HepG2 (cell line): ENCODE measurements around the gene LMAN1L. TPM values are rescaled to one million over a fixed set of nuclear protein-coding genes. Genes with fewer than 3 reads are reported as not detected.

Source experiments
- ATF1 ChIP-seq: IDR thresholded peaks from 2 replicates; pipeline ENCODE4 v1.6.1; 2016; ENCODE audit warnings: mild to moderate bottlenecking, control low read depth
- CAMTA2 ChIP-seq: sonication (generic); formaldehyde crosslinking; IDR thresholded peaks from 2 replicates; pipeline ENCODE4 v1.4.0; 2020; ENCODE audit warnings: mild to moderate bottlenecking, missing genetic modification reagents, borderline replicate concordance
- FOXA1 ChIP-seq, 2 experiments: fragments of 450-650 bp in 1 of 2; sonication (generic) in 1 of 2; formaldehyde crosslinking in 1 of 2; IDR thresholded peaks; 2 replicates each; pipeline versions ENCODE4 v1.4.0 to v1.6.1; 2016 to 2020; ENCODE audit warnings: missing genetic modification reagents in 1 of 2
- HDAC1 ChIP-seq: sonication (generic); formaldehyde crosslinking; IDR thresholded peaks from 2 replicates; pipeline ENCODE4 v1.5.1; 2020; ENCODE audit warnings: mild to moderate bottlenecking, missing genetic modification reagents
- KDM5A ChIP-seq: fragments of 200-600 bp; sonication (generic); IDR thresholded peaks from 2 replicates; pipeline ENCODE4 v1.7.0; 2018; ENCODE audit warnings: antibody characterized with exemption, mild to moderate bottlenecking, low read length, borderline replicate concordance
- NCOA1 ChIP-seq: sonication (generic); formaldehyde crosslinking; IDR thresholded peaks from 2 replicates; pipeline ENCODE4 v1.9.0; 2021; ENCODE audit warnings: missing genetic modification reagents
- PATZ1 ChIP-seq: sonication (generic); formaldehyde crosslinking; IDR thresholded peaks from 2 replicates; pipeline ENCODE4 v1.4.0; 2020; ENCODE audit warnings: missing genetic modification reagents
- PHF5A ChIP-seq: IDR thresholded peaks from one replicate; pipeline ENCODE4 v1.6.1; 2018; ENCODE audit warnings: low read depth, missing genetic modification reagents; ENCODE audit not compliant: unreplicated experiment
- REST ChIP-seq, 2 experiments: IDR thresholded peaks; 2 replicates each; pipeline ENCODE4 v1.6.1; 2011 to 2012; ENCODE audit warnings: low read length in 2 of 2, borderline replicate concordance in 1 of 2, low read depth in 1 of 2, mild to moderate bottlenecking in 1 of 2, moderate library complexity in 1 of 2
- ZFP36 ChIP-seq: fragments of 150-350 bp; IDR thresholded peaks from 2 replicates; pipeline ENCODE4 v1.6.1; 2018; ENCODE audit warnings: borderline replicate concordance, low read length, low read depth; ENCODE audit not compliant: partially characterized antibody
- ZGPAT ChIP-seq: IDR thresholded peaks from 2 replicates; pipeline ENCODE4 v1.6.1; 2016; ENCODE audit warnings: mild to moderate bottlenecking
- ZNF619 ChIP-seq: sonication (generic); formaldehyde crosslinking; IDR thresholded peaks from 2 replicates; pipeline ENCODE4 v1.4.0; 2020; ENCODE audit warnings: mild to moderate bottlenecking, missing genetic modification reagents
- ZNF703 ChIP-seq: sonication (generic); formaldehyde crosslinking; IDR thresholded peaks from 2 replicates; pipeline ENCODE4 v1.5.1; 2020; ENCODE audit warnings: missing genetic modification reagents, mild to moderate bottlenecking, moderate library complexity, borderline replicate concordance
- ZSCAN21 ChIP-seq: sonication (generic); formaldehyde crosslinking; IDR thresholded peaks from 2 replicates; pipeline ENCODE4 v1.8.0; 2022; ENCODE audit warnings: mild to moderate bottlenecking, missing genetic modification reagents, moderate library complexity, borderline replicate concordance
- polyA plus RNA-seq, 8 experiments: library from polyadenylated mRNA; depleted of rRNA in 3 of 8; stranded (reverse) in 7 of 8; unstranded in 1 of 8; fragments of >200 nt; fragmentation: Illumina TruSeq in 4 of 8; extraction: Trizol in 4 of 8; gene quantifications; 2 replicates each; pipeline versions ENCODE4 v1.2.1 to v1.2.3, GENCODE V29; 2011 to 2016; ENCODE audit warnings: low read depth in 4 of 8, missing spikeins in 1 of 8, mixed read lengths in 1 of 8; ENCODE audit not compliant: insufficient read depth in 1 of 8
- total RNA-seq, 5 experiments: library from RNA; depleted of rRNA; stranded (reverse); fragments of >200 nt; fragmentation: Illumina TruSeq; extraction: Trizol; gene quantifications; 2 replicates each; pipeline ENCODE4 v1.2.3, GENCODE V29; 2016; ENCODE audit warnings: low read depth in 1 of 5
- TF ChIP-seq, protein P1 (sequence below): sonication (generic); formaldehyde crosslinking; IDR thresholded peaks from 2 replicates; pipeline ENCODE4 v1.8.1; 2023; ENCODE audit warnings: mild to moderate bottlenecking, moderate library complexity, missing genetic modification reagents
- TF ChIP-seq, protein P2 (sequence below): sonication (generic); formaldehyde crosslinking; IDR thresholded peaks from 2 replicates; pipeline ENCODE4 v1.5.1; 2020; ENCODE audit warnings: mild to moderate bottlenecking, missing genetic modification reagents, moderate library complexity
- TF ChIP-seq, protein P3 (sequence below): sonication (generic); formaldehyde crosslinking; IDR thresholded peaks from 2 replicates; pipeline ENCODE4 v1.8.0; 2022; ENCODE audit warnings: mild to moderate bottlenecking, missing genetic modification reagents, moderate library complexity

LMAN1L gene
- total and polyA plus RNA-seq, 2 of the 13 experiments (the other 11 are each of a cell fraction or from before 2014, with no cell fraction given), result not detected

DNA sequence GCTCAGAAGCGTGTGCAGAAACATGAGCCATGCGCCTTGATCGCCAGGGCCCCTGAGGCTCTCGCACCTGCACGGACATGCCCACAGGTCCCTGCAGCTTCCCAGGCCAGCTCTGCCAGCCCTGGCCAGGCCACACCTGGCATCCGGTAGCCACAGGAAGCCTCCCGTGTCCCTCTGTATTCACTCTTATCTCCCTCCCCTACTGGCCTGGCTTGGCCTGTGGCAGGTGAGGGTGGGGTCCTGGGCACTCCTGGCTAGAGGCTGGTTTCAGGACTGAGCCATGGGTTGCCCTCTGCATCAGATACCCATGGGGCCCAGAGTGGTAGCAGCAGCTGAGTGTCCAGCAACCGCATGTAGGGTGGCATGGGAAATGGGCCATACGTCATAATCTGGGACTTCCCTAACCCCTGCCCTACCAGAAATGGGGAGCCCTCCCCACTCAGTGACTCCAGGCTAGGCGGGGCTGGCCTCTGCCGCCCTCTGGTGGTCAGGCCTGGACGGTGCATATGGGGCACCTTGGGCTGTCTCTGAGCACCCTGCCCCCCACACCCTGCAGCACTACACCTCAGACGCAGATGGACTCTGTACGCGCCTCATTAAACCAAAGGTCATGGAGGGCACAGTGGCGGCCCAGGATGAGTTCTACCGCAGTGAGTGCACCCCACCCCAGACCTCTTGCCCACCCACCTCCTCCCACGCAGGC lies 12.6 kb upstream of the LMAN1L start (continued):
- no peak for TF ChIP-seq KDM5A
- TF ChIP-seq, protein P1, sequence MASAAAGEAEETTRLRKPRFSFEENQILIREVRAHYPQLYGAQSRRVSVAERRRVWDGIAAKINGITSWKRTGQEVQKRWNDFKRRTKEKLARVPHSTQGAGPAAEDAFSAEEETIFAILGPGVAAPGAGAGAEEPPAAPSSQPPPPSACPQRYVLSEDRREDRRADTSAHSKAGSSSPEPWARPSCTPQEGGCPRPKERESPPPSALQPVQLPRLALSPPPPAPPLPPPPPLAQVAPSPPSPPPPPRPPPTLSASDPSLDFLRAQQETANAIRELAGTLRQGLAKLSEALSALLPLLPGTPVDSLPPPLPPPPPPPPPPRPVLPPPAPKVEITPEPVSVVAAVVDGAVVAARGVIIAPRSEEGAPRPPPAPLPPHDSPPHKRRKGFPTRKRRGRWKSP, result no peak
- no peak for TF ChIP-seq ZNF703 (CRISPR knock-in tag)
- TF ChIP-seq, protein P2, sequence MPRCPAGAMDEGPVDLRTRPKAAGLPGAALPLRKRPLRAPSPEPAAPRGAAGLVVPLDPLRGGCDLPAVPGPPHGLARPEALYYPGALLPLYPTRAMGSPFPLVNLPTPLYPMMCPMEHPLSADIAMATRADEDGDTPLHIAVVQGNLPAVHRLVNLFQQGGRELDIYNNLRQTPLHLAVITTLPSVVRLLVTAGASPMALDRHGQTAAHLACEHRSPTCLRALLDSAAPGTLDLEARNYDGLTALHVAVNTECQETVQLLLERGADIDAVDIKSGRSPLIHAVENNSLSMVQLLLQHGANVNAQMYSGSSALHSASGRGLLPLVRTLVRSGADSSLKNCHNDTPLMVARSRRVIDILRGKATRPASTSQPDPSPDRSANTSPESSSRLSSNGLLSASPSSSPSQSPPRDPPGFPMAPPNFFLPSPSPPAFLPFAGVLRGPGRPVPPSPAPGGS (CRISPR knock-in tag), result no peak
- TF ChIP-seq HDAC1, result no peak
- TF ChIP-seq ATF1, result no peak
- no peak for TF ChIP-seq ZFP36
- TF ChIP-seq NCOA1, result 0 out of 2 replicates have a peak, but pooled peaks have one; percentile 41
- TF ChIP-seq, protein P3, sequence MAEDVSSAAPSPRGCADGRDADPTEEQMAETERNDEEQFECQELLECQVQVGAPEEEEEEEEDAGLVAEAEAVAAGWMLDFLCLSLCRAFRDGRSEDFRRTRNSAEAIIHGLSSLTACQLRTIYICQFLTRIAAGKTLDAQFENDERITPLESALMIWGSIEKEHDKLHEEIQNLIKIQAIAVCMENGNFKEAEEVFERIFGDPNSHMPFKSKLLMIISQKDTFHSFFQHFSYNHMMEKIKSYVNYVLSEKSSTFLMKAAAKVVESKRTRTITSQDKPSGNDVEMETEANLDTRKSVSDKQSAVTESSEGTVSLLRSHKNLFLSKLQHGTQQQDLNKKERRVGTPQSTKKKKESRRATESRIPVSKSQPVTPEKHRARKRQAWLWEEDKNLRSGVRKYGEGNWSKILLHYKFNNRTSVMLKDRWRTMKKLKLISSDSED (CRISPR knock-in tag), result no peak
- peak; percentile 58; the same call in 1 of the 2 replicates for TF ChIP-seq ZSCAN21
- no peak for TF ChIP-seq FOXA1 (IDR thresholded peaks at IDR 0.05)
- TF ChIP-seq FOXA1 (CRISPR knock-in tag; IDR thresholded peaks at IDR 0.05), result no peak
- TF ChIP-seq CAMTA2, result no peak
- 0 out of 2 replicates have a peak, but pooled peaks have one; percentile 51 for TF ChIP-seq ZNF619
- no peak for TF ChIP-seq REST (IDR thresholded peaks at IDR 0.05; ENCODE audit: borderline replicate concordance in 1 of 2, low read depth in 1 of 2, low read length in 2 of 2)
- no peak for TF ChIP-seq PHF5A
- TF ChIP-seq ZGPAT (CRISPR knock-in tag), result peak; percentile 44; the same call in 1 of the 2 replicates
- TF ChIP-seq PATZ1, result peak; percentile 87
